H9 (cell line): ENCODE data around the gene RALGPS2. TPM values are rescaled to one million over a fixed set of nuclear protein-coding genes. Genes with fewer than 3 reads are reported as not detected.

Experiments
- DNase-seq: peaks from one replicate; pipeline ENCODE4 v3.0.0-alpha.2; 2017
- H2AFZ ChIP-seq: one replicate; pipeline ENCODE4 v1.6.1; 2013; ENCODE audit warnings: mild to moderate bottlenecking, low read length, control low read depth, moderate library complexity
- H2AK5ac ChIP-seq: 2 replicates; pipeline ENCODE4 v1.6.1; 2013; ENCODE audit warnings: low read length, control low read depth, mixed read lengths; ENCODE audit not compliant: insufficient read length
- H2BK120ac ChIP-seq: one replicate; pipeline ENCODE4 v1.6.1; 2013; ENCODE audit warnings: low read depth, mild to moderate bottlenecking, low read length, control low read depth, inconsistent platforms; ENCODE audit not compliant: poor library complexity, severe bottlenecking
- H2BK12ac ChIP-seq: 2 replicates; pipeline ENCODE4 v1.6.1; 2013; ENCODE audit warnings: low read length, control low read depth, mixed read lengths, low read depth; ENCODE audit not compliant: insufficient read length
- H2BK15ac ChIP-seq: 2 replicates; pipeline ENCODE4 v1.6.1; 2013; ENCODE audit warnings: low read depth, low read length, control low read depth
- H2BK20ac ChIP-seq: one replicate; pipeline ENCODE4 v1.6.1; 2013; ENCODE audit warnings: low read depth, mild to moderate bottlenecking, low read length, control low read depth, inconsistent platforms; ENCODE audit not compliant: poor library complexity, severe bottlenecking
- H2BK5ac ChIP-seq: 2 replicates; pipeline ENCODE4 v1.6.1; 2013; ENCODE audit warnings: low read length, control low read depth, mixed read lengths; ENCODE audit not compliant: insufficient read length
- H3K14ac ChIP-seq: 2 replicates; pipeline ENCODE4 v1.6.1; 2013; ENCODE audit warnings: low read length, control low read depth; ENCODE audit not compliant: insufficient read depth
- H3K18ac ChIP-seq: 2 replicates; pipeline ENCODE4 v1.6.1; 2013; ENCODE audit warnings: low read depth, mild to moderate bottlenecking, mixed read lengths, low read length, control low read depth; ENCODE audit not compliant: insufficient read length
- H3K23ac ChIP-seq: 2 replicates; pipeline ENCODE4 v1.6.1; 2013; ENCODE audit warnings: low read length, control low read depth, mixed read lengths, low read depth; ENCODE audit not compliant: insufficient read length
- H3K23me2 ChIP-seq: 2 replicates; pipeline ENCODE4 v1.6.1; 2013; ENCODE audit warnings: low read depth, mild to moderate bottlenecking, mixed read lengths, low read length, control low read depth; ENCODE audit not compliant: insufficient read length, poor library complexity, severe bottlenecking
- H3K27ac ChIP-seq: 2 replicates; pipeline ENCODE4 v1.5.1; 2013; ENCODE audit warnings: low read length, control low read depth, mixed read lengths, low read depth; ENCODE audit not compliant: insufficient read length
- H3K27me3 ChIP-seq: 2 replicates; pipeline ENCODE4 v1.6.1; 2013; ENCODE audit warnings: low read length, control low read depth, inconsistent platforms; ENCODE audit not compliant: insufficient read depth
- H3K4ac ChIP-seq: 2 replicates; pipeline ENCODE4 v1.6.1; 2013; ENCODE audit warnings: low read depth, mild to moderate bottlenecking, control low read depth, inconsistent platforms, low read length, moderate library complexity
- H3K4me1 ChIP-seq: 2 replicates; pipeline ENCODE4 v1.6.1; 2013; ENCODE audit warnings: low read length, control low read depth, inconsistent platforms; ENCODE audit not compliant: insufficient read depth
- H3K4me2 ChIP-seq: 2 replicates; pipeline ENCODE4 v1.6.1; 2013; ENCODE audit warnings: low read length, control low read depth, mixed read lengths; ENCODE audit not compliant: insufficient read length, insufficient read depth
- H3K56ac ChIP-seq: 2 replicates; pipeline ENCODE4 v1.6.1; 2013; ENCODE audit warnings: low read depth, mild to moderate bottlenecking, mixed read lengths, low read length, control low read depth; ENCODE audit not compliant: insufficient read length
- H3K79me1 ChIP-seq: 2 replicates; pipeline ENCODE4 v1.6.1; 2013; ENCODE audit warnings: low read depth, mild to moderate bottlenecking, moderate library complexity, low read length, control low read depth, inconsistent platforms; ENCODE audit not compliant: insufficient read depth, poor library complexity, severe bottlenecking
- H3K79me2 ChIP-seq: 2 replicates; pipeline ENCODE4 v1.6.1; 2013; ENCODE audit warnings: low read length, control low read depth, inconsistent platforms; ENCODE audit not compliant: insufficient read depth
- H3K9ac ChIP-seq: 2 replicates; pipeline ENCODE4 v1.6.1; 2013; ENCODE audit warnings: low read length, control low read depth, mixed read lengths; ENCODE audit not compliant: insufficient read length; ENCODE audit errors: extremely low read depth
- H3K9me3 ChIP-seq: one replicate; pipeline ENCODE4 v1.6.1; 2013; ENCODE audit warnings: low read depth, low read length, inconsistent platforms; ENCODE audit not compliant: control insufficient read depth
- H3T11ph ChIP-seq: one replicate; pipeline ENCODE4 v1.6.1; 2013; ENCODE audit warnings: mild to moderate bottlenecking, low read length, control low read depth, inconsistent platforms
- H4K20me1 ChIP-seq: one replicate; pipeline ENCODE4 v1.6.1; 2013; ENCODE audit not compliant: control insufficient read depth, insufficient read length, insufficient read depth
- H4K5ac ChIP-seq: 2 replicates; pipeline ENCODE4 v1.6.1; 2013; ENCODE audit warnings: low read depth, mild to moderate bottlenecking, mixed read lengths, low read length, control low read depth; ENCODE audit not compliant: insufficient read length
- H4K8ac ChIP-seq: replicated peaks from 2 replicates; pipeline ENCODE4 v1.6.1; 2013; ENCODE audit warnings: low read length, control low read depth, mixed read lengths, low read depth; ENCODE audit not compliant: insufficient read length
- H4K91ac ChIP-seq: 2 replicates; pipeline ENCODE4 v1.6.1; 2013; ENCODE audit warnings: low read depth, mild to moderate bottlenecking, moderate library complexity, mixed read lengths, low read length, control low read depth; ENCODE audit not compliant: insufficient read length
- H3K27ac Mint-ChIP-seq, 3 experiments: 2 replicates in 2 of 3; 3 replicates in 1 of 3; pipeline ENCODE4 v1.8.0; 2020 to 2021; ENCODE audit warnings: mixed read lengths in 3 of 3, mild to moderate bottlenecking in 1 of 3, moderate library complexity in 1 of 3
- H3K27me3 Mint-ChIP-seq: 2 replicates; pipeline ENCODE4 v1.8.0; 2021; ENCODE audit warnings: low read depth, mild to moderate bottlenecking, moderate library complexity, mixed read lengths
- H3K36me3 Mint-ChIP-seq, 3 experiments: 2 replicates in 2 of 3; 3 replicates in 1 of 3; pipeline ENCODE4 v1.8.0; 2020 to 2021; ENCODE audit warnings: low read depth in 3 of 3, mixed read lengths in 3 of 3; ENCODE audit not compliant: insufficient read depth in 1 of 3
- H3K4me1 Mint-ChIP-seq, 2 experiments: 2 replicates each; pipeline ENCODE4 v1.8.0; 2020; ENCODE audit warnings: mixed read lengths in 2 of 2
- H3K4me3 Mint-ChIP-seq, 2 experiments: 2 replicates in 1 of 2; 3 replicates in 1 of 2; pipeline ENCODE4 v1.8.0; 2020 to 2021; ENCODE audit warnings: mild to moderate bottlenecking in 2 of 2, mixed read lengths in 2 of 2, moderate library complexity in 1 of 2
- H3K9me3 Mint-ChIP-seq, 2 experiments: 2 replicates in 1 of 2; 3 replicates in 1 of 2; pipeline ENCODE4 v1.8.0; 2020; ENCODE audit warnings: mild to moderate bottlenecking in 2 of 2, mixed read lengths in 2 of 2, moderate library complexity in 1 of 2
- WGBS: extraction: QIAGEN DNeasy Blood & Tissue Kit; methylation state at CpG from one replicate; pipeline ENCODE4 v1.1.7; 2013; ENCODE audit warnings: missing lambda C conversion rate, low lambda C conversion rate, mixed read lengths; ENCODE audit not compliant: insufficient read length; ENCODE audit errors: extremely low coverage; 5-methylcytosine and 5-hydroxymethylcytosine counted together
- total RNA-seq: library from RNA; stranded (reverse); gene quantifications from 2 replicates; pipeline ENCODE4 v1.2.1, GENCODE V29; 2021
- TF ChIP-seq, protein P1 (sequence below): fragments of 200-600 bp; sonication (generic); conservative IDR thresholded peaks from 3 replicates; pipeline ENCODE4 v1.8.0; 2021; ENCODE audit warnings: antibody characterized with exemption, mild to moderate bottlenecking

RALGPS2 gene
- total RNA-seq, 1 experiment from 2014 or later: 32.6 TPM

DNA sequence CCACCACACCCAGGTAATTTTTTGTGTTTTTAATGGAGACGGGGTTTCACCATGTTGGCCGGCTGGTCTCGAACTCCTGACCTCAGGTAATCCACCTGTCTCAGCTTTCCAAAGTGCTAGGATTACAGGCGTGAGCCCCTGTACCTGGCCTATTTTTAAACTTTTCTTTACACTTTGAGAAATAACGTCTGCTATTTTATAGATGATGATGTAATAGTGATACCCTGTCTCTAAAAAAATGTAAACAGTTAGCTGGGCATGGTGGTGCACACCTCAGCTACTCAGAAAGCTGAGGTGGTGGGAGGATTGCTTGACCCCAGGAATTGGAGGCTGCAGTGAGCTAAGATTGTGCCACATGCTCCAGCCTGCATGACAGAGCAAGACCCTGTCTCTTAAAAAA, 47.9 kb downstream of the RALGPS2 start:
- no peaks in the 10 kb centered on the region for H3K4me1 ChIP-seq
- no peak overlapping the region for H3K56ac ChIP-seq
- H2BK15ac ChIP-seq: no peak overlapping the region
- H2BK5ac ChIP-seq: no peak overlapping the region
- no CpG with 5 or more reads among the region's 5 CpGs for WGBS
- no peak for DNase-seq
- H3K18ac ChIP-seq: no peak overlapping the region
- no peaks in the 10 kb centered on the region; the same call in 1 of the 2 replicates for H3K79me2 ChIP-seq
- H4K20me1 ChIP-seq: no peaks in the 10 kb centered on the region
- H3K27ac ChIP-seq: no peak overlapping the region
- H3K4me2 ChIP-seq: no peak overlapping the region
- no peaks in the 10 kb centered on the region for H3K23me2 ChIP-seq
- H3K36me3 Mint-ChIP-seq: peaks cover 9 to 21% (median 10%) of the 10 kb centered on the region in 3 experiments
- no peak overlapping the region for H4K8ac ChIP-seq
- peaks cover 4% of the 10 kb centered on the region in 2 experiments for H3K4me1 Mint-ChIP-seq
- no peak overlapping the region for H2BK120ac ChIP-seq
- peaks cover 0 to 8% of the 10 kb centered on the region in 2 experiments; a peak in 3 of 5 replicates for H3K9me3 Mint-ChIP-seq
- H3K27me3 Mint-ChIP-seq: no peaks in the 10 kb centered on the region
- no peak overlapping the region for H3K4ac ChIP-seq
- no peak overlapping the region for H3K14ac ChIP-seq
- no peak overlapping the region for H3T11ph ChIP-seq
- no peak overlapping the region for H3K9ac ChIP-seq
- H3K27ac Mint-ChIP-seq: no peak overlapping the region
- no peak overlapping the region for H3K23ac ChIP-seq
- no peak overlapping the region for H2BK20ac ChIP-seq
- H4K5ac ChIP-seq: no peak overlapping the region
- H4K91ac ChIP-seq: no peak overlapping the region
- H2AK5ac ChIP-seq: no peak overlapping the region
- TF ChIP-seq, protein P1, sequence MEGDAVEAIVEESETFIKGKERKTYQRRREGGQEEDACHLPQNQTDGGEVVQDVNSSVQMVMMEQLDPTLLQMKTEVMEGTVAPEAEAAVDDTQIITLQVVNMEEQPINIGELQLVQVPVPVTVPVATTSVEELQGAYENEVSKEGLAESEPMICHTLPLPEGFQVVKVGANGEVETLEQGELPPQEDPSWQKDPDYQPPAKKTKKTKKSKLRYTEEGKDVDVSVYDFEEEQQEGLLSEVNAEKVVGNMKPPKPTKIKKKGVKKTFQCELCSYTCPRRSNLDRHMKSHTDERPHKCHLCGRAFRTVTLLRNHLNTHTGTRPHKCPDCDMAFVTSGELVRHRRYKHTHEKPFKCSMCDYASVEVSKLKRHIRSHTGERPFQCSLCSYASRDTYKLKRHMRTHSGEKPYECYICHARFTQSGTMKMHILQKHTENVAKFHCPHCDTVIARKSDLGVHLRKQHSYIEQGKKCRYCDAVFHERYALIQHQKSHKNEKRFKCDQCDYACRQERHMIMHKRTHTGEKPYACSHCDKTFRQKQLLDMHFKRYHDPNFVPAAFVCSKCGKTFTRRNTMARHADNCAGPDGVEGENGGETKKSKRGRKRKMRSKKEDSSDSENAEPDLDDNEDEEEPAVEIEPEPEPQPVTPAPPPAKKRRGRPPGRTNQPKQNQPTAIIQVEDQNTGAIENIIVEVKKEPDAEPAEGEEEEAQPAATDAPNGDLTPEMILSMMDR: no peak
- no peak overlapping the region for H2BK12ac ChIP-seq
- H3K79me1 ChIP-seq: no peaks in the 10 kb centered on the region
- no peak overlapping the region for H2AFZ ChIP-seq
- H3K27me3 ChIP-seq: no peaks in the 10 kb centered on the region
- no peaks in the 10 kb centered on the region for H3K9me3 ChIP-seq
- H3K4me3 Mint-ChIP-seq: no peak overlapping the region
